Hepatocyte (in vitro differentiated cells): ENCODE measurements around the gene LNX2. TPM values are rescaled to one million over a fixed set of nuclear protein-coding genes. Genes with fewer than 3 reads are reported as not detected.

Source experiments
- DNase-seq: peaks from one replicate; pipeline ENCODE4 v3.0.0-alpha.2; 2016; ENCODE audit warnings: low spot score
- H2AFZ ChIP-seq: fragments of 200-600 bp; sonication (generic); 2 replicates; pipeline ENCODE4 v1.6.0; 2016; ENCODE audit warnings: antibody characterized with exemption, mild to moderate bottlenecking
- H3K27ac ChIP-seq: fragments of 200-600 bp; sonication (generic); 2 replicates; pipeline ENCODE4 v1.5.1; 2016; ENCODE audit warnings: mild to moderate bottlenecking
- H3K27me3 ChIP-seq: fragments of 200-600 bp; sonication (generic); 2 replicates; pipeline ENCODE4 v1.6.1; 2016
- H3K36me3 ChIP-seq: fragments of 200-600 bp; sonication (generic); replicated peaks from 2 replicates; pipeline ENCODE4 v1.5.1; 2016; ENCODE audit warnings: low read depth; ENCODE audit not compliant: insufficient read depth
- H3K4me1 ChIP-seq: fragments of 200-600 bp; sonication (generic); 2 replicates; pipeline ENCODE4 v1.5.1; 2016; ENCODE audit warnings: mild to moderate bottlenecking, moderate library complexity; ENCODE audit not compliant: insufficient read depth
- H3K4me2 ChIP-seq: fragments of 200-600 bp; sonication (generic); 2 replicates; pipeline ENCODE4 v1.6.0; 2016
- H3K4me3 ChIP-seq: fragments of 200-600 bp; sonication (generic); 2 replicates; pipeline ENCODE4 v1.5.1; 2016; ENCODE audit warnings: mild to moderate bottlenecking
- H3K79me2 ChIP-seq: fragments of 200-600 bp; sonication (generic); 2 replicates; pipeline ENCODE4 v1.6.0; 2017; ENCODE audit warnings: mild to moderate bottlenecking
- H3K9me2 ChIP-seq: fragments of 200-600 bp; sonication (generic); replicated peaks from 2 replicates; pipeline ENCODE4 v1.6.0; 2017; ENCODE audit warnings: mild to moderate bottlenecking; ENCODE audit not compliant: insufficient read depth
- H3K9me3 ChIP-seq: fragments of 200-600 bp; sonication (generic); 2 replicates; pipeline ENCODE4 v1.5.1; 2016; ENCODE audit warnings: low read depth, mild to moderate bottlenecking
- H4K20me1 ChIP-seq: fragments of 200-600 bp; sonication (generic); 2 replicates; pipeline ENCODE4 v1.6.0; 2016; ENCODE audit warnings: mild to moderate bottlenecking; ENCODE audit not compliant: insufficient read depth, poor library complexity, severe bottlenecking
- EZH2 ChIP-seq: fragments of 200-600 bp; sonication (generic); IDR thresholded peaks from 2 replicates; pipeline ENCODE4 v1.6.1; 2016; ENCODE audit warnings: antibody characterized with exemption, mild to moderate bottlenecking, borderline replicate concordance
- EZH2phosphoT487 ChIP-seq: fragments of 200-600 bp; sonication (generic); IDR thresholded peaks from one replicate; pipeline ENCODE4 v1.6.1; 2018; ENCODE audit warnings: antibody characterized with exemption, mild to moderate bottlenecking, low read depth, moderate library complexity; ENCODE audit not compliant: unreplicated experiment, severe bottlenecking
- WGBS: methylation state at CpG from one replicate; pipeline ENCODE4 v1.1.6; 2016; ENCODE audit warnings: low lambda C conversion rate; ENCODE audit errors: missing lambda C conversion rate; 5-methylcytosine and 5-hydroxymethylcytosine counted together
- polyA plus RNA-seq: library from polyadenylated mRNA; unstranded; fragments of >200 nt; fragmentation: Nextera tagmentation; extraction: Ambion mirVana; gene quantifications from 2 replicates; pipeline ENCODE4 v1.2.1, GENCODE V29; 2016
- total RNA-seq: library from RNA; depleted of rRNA; stranded (reverse); fragments of >200 nt; gene quantifications from 2 replicates; pipeline ENCODE4 v1.2.3, GENCODE V29; 2014
- TF ChIP-seq, protein P1 (sequence below): fragments of 200-600 bp; sonication (generic); IDR thresholded peaks from 2 replicates; pipeline ENCODE4 v1.5.1; 2016; ENCODE audit warnings: antibody characterized with exemption, mild to moderate bottlenecking; ENCODE audit not compliant: poor library complexity

Gene LNX2
- total and polyA plus RNA-seq, 2 experiments from 2014 or later, result 8.8 to 28.8 TPM

DNA sequence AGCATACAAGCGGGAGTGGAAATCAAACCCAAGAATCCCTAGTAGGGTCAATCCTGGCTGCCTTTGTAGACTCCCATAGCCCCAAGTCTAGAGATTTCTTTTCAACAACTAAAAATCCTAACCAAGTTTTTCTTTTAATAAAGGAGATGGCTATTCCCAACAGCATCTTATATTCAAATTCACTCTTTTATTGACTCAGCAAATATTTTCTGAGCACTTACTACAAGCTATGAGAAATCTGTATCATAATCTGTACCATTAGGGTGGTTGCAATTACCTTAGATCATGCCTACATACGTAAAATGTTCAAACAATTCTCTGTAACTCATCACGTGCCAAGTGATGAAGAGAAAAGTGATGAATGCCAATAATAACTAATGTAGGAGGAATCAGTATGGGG lies 54.5 kb downstream of the LNX2 start:
- H3K36me3 ChIP-seq, result no peaks in the 10 kb centered on the region
- no peak overlapping the region for H2AFZ ChIP-seq
- 97% methylated on average over 3 of the region's 3 CpGs for WGBS

DNA sequence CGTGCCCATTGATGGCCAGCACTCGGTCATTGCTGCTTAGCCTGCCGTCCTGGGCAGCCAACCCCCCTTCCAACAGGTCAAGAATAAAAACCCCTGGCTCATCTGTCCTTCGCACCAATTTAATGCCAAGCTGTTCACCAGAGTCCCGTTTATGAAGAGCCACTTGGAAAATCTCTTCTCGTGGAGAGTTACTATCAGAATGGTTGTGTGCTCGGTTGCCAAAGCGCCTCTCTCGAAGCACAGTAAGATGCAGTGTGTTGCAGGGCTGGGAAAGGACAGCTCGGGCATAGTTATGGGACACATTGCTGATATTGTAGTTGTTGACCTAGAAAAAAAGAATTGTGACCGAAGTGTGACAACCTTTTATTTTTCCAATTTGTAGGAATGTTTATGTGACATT lies 57.9 kb downstream of the LNX2 start:
- DNase-seq, result no peak
- Histone ChIP-seq H3K27ac (no peak overlapping the region), H3K79me2 (no peaks in the 10 kb centered on the region), H4K20me1 (no peaks in the 10 kb centered on the region), H3K36me3 (no peaks in the 10 kb centered on the region), H3K9me2 (no peaks in the 10 kb centered on the region), H2AFZ (no peak overlapping the region), H3K27me3 (no peaks in the 10 kb centered on the region), H3K4me1 (no peaks in the 10 kb centered on the region), H3K4me2 (no peak overlapping the region), H3K9me3 (no peaks in the 10 kb centered on the region), H3K4me3 (no peak overlapping the region)
- TF ChIP-seq, protein P1, sequence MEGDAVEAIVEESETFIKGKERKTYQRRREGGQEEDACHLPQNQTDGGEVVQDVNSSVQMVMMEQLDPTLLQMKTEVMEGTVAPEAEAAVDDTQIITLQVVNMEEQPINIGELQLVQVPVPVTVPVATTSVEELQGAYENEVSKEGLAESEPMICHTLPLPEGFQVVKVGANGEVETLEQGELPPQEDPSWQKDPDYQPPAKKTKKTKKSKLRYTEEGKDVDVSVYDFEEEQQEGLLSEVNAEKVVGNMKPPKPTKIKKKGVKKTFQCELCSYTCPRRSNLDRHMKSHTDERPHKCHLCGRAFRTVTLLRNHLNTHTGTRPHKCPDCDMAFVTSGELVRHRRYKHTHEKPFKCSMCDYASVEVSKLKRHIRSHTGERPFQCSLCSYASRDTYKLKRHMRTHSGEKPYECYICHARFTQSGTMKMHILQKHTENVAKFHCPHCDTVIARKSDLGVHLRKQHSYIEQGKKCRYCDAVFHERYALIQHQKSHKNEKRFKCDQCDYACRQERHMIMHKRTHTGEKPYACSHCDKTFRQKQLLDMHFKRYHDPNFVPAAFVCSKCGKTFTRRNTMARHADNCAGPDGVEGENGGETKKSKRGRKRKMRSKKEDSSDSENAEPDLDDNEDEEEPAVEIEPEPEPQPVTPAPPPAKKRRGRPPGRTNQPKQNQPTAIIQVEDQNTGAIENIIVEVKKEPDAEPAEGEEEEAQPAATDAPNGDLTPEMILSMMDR, result no peak
- no peak for TF ChIP-seq EZH2
- 95% methylated on average over 11 of the region's 11 CpGs for WGBS

More for the DNA sequence above, 54.5 kb downstream of the LNX2 start:
- Histone ChIP-seq H3K79me2 (peaks cover 2% of the 10 kb centered on the region), H3K9me3 (no peaks in the 10 kb centered on the region), H3K9me2 (no peaks in the 10 kb centered on the region), H3K27me3 (no peaks in the 10 kb centered on the region), H3K27ac (no peak overlapping the region), H3K4me2 (no peak overlapping the region), H4K20me1 (no peaks in the 10 kb centered on the region), H3K4me3 (no peak overlapping the region), H3K4me1 (no peaks in the 10 kb centered on the region)
- no peak for DNase-seq
- TF ChIP-seq EZH2phosphoT487, result no peak

DNA sequence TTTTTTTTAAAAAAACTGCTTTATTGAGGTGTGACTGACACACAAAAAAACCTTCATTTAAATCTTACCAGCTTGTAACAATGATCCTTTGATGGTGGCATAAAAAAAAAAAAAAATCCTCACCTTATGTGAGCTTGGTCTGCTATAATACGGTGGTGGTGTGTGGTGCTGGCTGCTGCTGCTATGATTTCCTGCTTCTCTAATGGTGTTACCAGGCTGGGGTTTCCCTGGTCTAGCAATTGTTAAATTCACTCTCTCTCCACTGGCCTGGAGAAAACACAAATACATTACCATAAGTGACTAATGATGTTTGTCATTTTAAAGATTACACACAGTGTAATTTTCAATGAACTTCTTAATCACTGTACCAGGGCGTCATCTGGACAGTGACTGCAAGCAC lies 60.6 kb downstream of the LNX2 start:
- Histone ChIP-seq H2AFZ (no peak overlapping the region), H3K9me3 (peaks cover 3% of the 10 kb centered on the region), H4K20me1 (no peaks in the 10 kb centered on the region), H3K27me3 (no peaks in the 10 kb centered on the region), H3K4me3 (no peak overlapping the region), H3K9me2 (no peaks in the 10 kb centered on the region), H3K4me1 (no peaks in the 10 kb centered on the region), H3K36me3 (no peaks in the 10 kb centered on the region), H3K79me2 (no peaks in the 10 kb centered on the region), H3K27ac (no peak overlapping the region), H3K4me2 (no peak overlapping the region)
- 77% methylated on average over 2 of the region's 2 CpGs for WGBS
- DNase-seq, result no peak
- TF ChIP-seq EZH2phosphoT487, result no peak
- TF ChIP-seq EZH2, result no peak
- TF ChIP-seq, protein P1, result no peak

DNA sequence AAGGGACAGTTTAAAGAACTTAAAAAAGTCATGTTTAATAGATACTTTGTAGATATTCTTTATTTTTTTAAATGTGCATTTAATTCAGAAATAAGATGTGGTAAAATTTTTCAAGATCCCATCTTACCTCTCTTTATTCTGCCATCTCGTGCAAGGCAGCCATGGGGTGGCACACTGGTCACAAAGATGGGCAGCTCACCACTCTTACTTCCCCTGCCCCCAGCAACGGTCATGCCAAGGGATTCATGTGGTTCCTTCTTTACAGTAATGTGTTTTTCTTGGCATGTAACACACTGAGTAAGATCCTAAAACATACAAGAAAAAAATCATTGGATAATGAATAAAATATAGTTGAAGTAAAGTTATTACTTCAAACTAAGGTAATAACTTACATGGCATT lies 64.2 kb downstream of the LNX2 start:
- Histone ChIP-seq H3K9me3 (peaks cover 3% of the 10 kb centered on the region), H3K27me3 (no peaks in the 10 kb centered on the region), H3K27ac (no peak overlapping the region), H3K9me2 (no peaks in the 10 kb centered on the region), H3K79me2 (no peaks in the 10 kb centered on the region), H2AFZ (no peak overlapping the region), H3K4me2 (no peak overlapping the region), H3K4me3 (no peak overlapping the region), H3K36me3 (no peaks in the 10 kb centered on the region), H3K4me1 (peaks cover 2% of the 10 kb centered on the region), H4K20me1 (no peaks in the 10 kb centered on the region)
- 89% methylated on average over 2 of the region's 2 CpGs for WGBS
- no peak for DNase-seq
- TF ChIP-seq EZH2, result no peak
- no peak for TF ChIP-seq EZH2phosphoT487
- TF ChIP-seq, protein P1, result no peak
